ENCODE results near the gene DAAM1. TPM values are rescaled to one million over a fixed set of nuclear protein-coding genes. Genes with fewer than 3 reads are reported as not detected.

The DAAM1 gene
- total RNA-seq, 1 experiment from 2014 or later = 17.6 TPM

DNA sequence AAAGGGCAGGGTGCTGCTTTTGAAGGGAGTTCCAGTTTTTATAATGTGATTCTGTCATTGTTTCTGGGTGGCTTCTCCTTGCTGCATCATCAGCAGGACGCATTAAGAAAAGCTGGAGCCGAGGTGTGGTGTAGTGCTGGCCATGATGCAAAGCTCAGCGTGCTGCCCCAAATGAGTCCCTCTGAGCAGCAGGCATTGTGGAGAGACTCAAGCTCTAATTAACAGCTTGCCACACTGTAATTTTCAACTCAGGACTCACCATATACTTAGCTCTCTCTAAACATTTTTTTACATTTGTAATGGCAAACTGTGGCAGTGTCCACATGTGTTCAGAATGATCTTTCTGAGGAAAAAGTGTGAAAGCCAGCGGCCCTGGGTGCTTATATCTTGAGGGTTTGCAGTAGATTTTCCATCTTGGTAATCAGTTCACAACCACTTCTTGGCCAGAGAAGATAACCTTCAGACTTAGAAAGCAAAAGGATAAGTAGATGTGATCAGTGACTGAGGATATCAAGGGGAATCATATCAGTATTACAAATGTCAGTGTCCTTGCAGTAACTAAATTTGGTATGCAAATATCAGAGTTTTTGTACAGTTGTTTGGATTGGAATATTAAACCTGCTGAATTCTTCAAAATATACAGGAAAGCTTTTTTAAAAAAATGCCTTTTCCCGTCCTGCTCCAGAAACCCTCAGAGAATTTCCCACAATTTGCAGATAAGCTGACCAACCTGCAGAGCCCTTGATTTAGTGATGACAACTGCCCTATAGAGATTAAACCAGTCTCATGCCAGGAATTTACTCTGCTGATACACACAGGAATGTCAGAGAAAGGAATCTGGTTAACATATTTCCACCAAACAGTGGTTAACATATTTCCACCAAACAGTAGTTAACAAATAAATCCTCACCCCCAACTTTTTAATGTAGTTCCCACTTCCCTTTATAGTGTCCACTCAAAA, 63.6 kb downstream of the DAAM1 start:
- Histone ChIP-seq H3K27ac (no peak overlapping the region), H3K4me1 (peaks cover 34% of the 10 kb centered on the region)
- DNase-seq = no peak

GRCh38 chr14:59252772-59253500, 64.5 kb downstream of the DAAM1 start:
- no peaks in the 10 kb centered on the region for H3K36me3 ChIP-seq
- DNase-seq = no peak
- H3K4me1 ChIP-seq = peaks cover 34% of the 10 kb centered on the region
- no peaks in the 10 kb centered on the region for H3K27me3 ChIP-seq
- H3K4me3 ChIP-seq = no peak overlapping the region
- H3K9me3 ChIP-seq (replicated peaks) = no peaks in the 10 kb centered on the region
- H3K27ac ChIP-seq = no peak overlapping the region

More for the DNA sequence above, 63.6 kb downstream of the DAAM1 start:
- no peaks in the 10 kb centered on the region for H3K9me3 ChIP-seq (replicated peaks)
- no peak overlapping the region for H3K4me3 ChIP-seq
- no peaks in the 10 kb centered on the region for H3K27me3 ChIP-seq
- no peaks in the 10 kb centered on the region for H3K36me3 ChIP-seq

DNA sequence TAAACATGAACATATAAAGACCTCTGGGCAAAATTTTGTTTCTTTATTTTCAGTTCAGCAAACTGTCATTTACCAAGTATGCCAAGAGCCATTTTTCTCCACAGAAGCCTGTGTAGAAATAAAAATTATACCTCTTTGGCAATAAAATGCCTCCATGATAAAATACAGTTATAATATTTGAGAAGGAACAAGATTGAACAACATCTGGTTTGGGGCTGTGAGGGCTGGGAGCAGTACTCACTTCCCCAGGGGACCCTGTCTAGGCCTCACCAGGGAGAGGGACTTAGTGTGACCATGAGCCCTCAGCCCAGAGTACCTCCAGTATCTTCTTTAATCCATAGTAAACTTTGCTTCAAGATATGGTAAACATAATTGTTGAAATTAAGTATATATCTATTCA, 65.1 kb downstream of the DAAM1 start:
- Histone ChIP-seq H3K27ac (no peak overlapping the region), H3K36me3 (no peaks in the 10 kb centered on the region), H3K4me3 (no peak overlapping the region), H3K4me1 (peaks cover 34% of the 10 kb centered on the region), H3K9me3 (replicated peaks) (no peaks in the 10 kb centered on the region), H3K27me3 (no peaks in the 10 kb centered on the region)
- no peak for DNase-seq

DNA sequence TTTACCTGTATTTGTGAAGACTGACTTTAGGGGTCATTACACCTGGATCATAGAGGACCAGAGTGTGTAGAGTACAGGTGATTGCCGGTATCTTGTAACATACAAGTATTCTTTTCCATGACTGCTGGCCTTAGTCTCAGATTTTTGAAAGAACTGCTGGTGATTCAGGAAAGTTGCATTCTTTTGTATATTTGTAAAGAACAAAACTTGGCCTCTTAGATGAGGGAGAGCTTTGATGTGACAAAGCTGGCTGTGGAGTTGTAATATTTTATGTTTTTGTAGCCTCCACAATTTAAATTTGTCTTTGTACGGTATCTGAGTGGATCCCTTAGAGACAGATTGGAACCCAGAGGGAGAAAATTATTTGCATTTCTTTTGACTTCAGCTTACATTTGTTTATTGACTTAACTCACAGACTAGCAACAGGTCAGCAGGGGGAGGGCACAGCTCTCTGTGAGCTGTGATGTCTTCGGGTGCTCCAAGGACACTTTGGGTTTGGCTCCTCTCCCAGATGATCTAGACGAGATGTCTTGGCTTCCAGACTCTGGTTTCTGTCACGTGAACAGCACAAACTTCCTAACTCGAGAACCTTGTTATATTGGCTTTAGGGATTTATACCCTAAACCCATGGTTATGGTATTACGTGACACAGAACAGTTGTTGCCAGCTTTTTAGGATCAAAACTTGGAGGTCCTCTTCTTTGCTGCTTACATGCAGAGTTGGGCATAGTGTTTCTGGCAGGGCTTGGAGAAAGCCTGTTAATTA, 65.9 kb downstream of the DAAM1 start:
- no peak overlapping the region for H3K27ac ChIP-seq
- no peak overlapping the region for H3K4me3 ChIP-seq
- peaks cover 29% of the 10 kb centered on the region for H3K4me1 ChIP-seq
- H3K9me3 ChIP-seq (replicated peaks) = no peaks in the 10 kb centered on the region
- H3K36me3 ChIP-seq = no peaks in the 10 kb centered on the region
- H3K27me3 ChIP-seq = no peaks in the 10 kb centered on the region
- peak; percentile 48 to 65 for DNase-seq

DNA sequence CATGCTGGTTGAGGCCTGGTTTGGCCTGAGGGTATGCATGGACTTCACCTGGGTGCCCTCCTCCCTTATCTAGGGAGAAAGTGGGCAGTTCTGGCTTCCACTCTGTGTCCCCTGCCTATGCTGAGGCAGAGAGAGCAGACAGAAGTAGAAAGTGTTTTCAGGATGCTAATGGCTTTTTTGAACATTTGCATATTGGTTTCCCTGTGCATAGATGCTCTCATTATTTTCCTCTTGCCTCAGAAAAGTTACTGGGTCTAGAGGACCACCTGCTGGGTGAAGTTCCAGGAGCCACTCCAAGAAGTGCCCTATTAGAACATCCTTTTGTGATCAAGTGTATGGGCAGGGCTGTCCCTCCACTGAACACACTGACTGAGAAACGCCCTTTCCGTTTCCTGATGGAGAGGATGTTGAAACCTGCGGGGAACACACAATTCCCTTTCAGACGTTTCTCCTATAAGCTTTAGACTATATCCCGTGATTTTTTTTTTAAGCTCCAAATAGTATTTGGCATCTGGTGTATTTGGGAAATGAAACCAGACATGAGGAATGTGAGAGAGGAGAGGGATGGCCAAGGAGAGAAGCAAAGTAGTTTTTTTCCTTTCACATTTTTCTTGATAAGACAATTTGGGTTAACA, 66.6 kb downstream of the DAAM1 start:
- Histone ChIP-seq H3K4me3 (no peak overlapping the region), H3K4me1 (peaks cover 25% of the 10 kb centered on the region), H3K27me3 (no peaks in the 10 kb centered on the region), H3K27ac (no peak overlapping the region), H3K36me3 (no peaks in the 10 kb centered on the region), H3K9me3 (replicated peaks) (no peaks in the 10 kb centered on the region)
- peak in 1 of 2 experiments; percentile 13 for DNase-seq

DNA sequence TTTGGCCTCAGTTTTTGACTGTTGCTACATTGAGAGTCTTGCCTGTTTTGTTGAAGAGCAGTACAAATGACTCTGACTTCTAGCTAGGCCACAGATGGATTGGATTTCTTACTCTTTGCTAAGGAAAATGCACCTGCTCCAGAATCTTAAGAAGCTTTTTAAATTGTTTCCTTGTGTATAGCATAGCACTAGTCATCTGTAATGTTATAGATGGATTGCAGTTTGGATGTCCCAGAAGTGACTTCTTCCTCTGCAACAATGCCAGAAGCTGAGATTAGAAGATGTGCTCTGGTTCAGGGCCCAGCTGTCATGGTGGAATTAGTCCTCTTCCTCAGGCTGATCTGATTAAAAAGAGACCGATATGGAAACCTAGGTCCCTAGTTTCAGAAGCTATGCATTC, 67.9 kb downstream of the DAAM1 start:
- no peak overlapping the region for H3K4me3 ChIP-seq
- no peaks in the 10 kb centered on the region for H3K9me3 ChIP-seq (replicated peaks)
- H3K27me3 ChIP-seq = no peaks in the 10 kb centered on the region
- no peaks in the 10 kb centered on the region for H3K36me3 ChIP-seq
- peaks cover 25% of the 10 kb centered on the region for H3K4me1 ChIP-seq
- DNase-seq = no peak
- no peak overlapping the region for H3K27ac ChIP-seq

DNA sequence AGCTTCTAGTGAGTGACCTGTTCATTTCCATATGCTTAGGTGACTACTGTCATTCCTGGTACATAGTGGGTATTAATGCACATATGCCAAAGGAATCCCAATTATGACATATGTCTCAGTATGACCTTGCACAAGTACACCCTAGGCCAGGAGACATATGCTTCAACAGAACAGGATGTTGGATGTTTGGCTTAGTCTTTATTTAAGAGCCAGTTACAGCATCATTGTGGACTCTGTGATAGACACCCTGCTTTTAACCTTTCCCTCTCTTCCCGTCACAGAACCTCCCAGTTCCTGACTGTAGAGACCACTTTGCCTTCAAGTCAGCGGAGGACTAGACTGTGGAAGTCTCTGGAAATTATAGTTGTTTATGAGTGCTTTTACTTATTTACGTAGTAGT, 72.9 kb downstream of the DAAM1 start:
- Histone ChIP-seq H3K4me3 (no peak overlapping the region), H3K27me3 (no peaks in the 10 kb centered on the region), H3K4me1 (0 out of 2 replicates have a peak, but pooled peaks cover 2% of the 10 kb centered on the region), H3K27ac (no peak overlapping the region), H3K9me3 (replicated peaks) (no peaks in the 10 kb centered on the region), H3K36me3 (no peaks in the 10 kb centered on the region)
- DNase-seq = no peak

DNA sequence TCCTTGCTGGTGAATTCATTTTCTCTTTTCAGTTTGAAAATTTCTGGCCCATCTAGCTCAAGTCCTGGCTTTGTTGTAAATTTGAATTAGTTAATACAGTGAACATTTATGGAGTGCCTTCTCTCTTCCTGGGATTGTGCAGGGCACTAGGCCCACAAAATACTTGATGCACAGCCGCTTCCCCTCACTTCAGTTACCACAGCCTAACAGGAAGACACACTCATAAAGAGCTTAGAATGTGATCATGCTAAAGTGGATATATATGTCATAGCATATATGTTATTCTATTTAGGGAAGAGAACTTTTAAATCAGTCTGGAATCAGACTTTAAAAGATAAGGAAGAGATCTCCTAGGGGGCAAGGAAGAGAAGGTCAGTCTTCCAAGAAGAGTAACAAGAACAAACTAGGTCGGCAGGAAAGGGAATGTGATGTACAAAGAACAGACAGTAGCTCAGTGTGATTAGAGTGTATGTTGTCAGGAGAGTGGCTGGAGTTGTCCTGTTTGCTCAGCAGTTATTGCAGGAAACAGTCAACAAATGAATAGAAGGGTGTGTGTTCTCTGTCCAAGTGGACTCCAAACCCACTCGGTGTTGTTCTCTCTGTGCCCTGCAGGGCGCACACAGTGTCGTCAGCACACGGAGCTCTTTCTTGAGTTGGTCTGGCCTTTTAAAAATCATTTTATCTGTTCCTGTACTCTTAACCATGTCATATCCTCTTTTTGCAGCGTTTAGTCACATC, 74.4 kb downstream of the DAAM1 start:
- Histone ChIP-seq H3K9me3 (replicated peaks) (no peaks in the 10 kb centered on the region), H3K4me3 (no peak overlapping the region), H3K4me1 (no peaks in the 10 kb centered on the region), H3K27ac (no peak overlapping the region), H3K27me3 (no peaks in the 10 kb centered on the region), H3K36me3 (no peaks in the 10 kb centered on the region)
- no peak for DNase-seq

DNA sequence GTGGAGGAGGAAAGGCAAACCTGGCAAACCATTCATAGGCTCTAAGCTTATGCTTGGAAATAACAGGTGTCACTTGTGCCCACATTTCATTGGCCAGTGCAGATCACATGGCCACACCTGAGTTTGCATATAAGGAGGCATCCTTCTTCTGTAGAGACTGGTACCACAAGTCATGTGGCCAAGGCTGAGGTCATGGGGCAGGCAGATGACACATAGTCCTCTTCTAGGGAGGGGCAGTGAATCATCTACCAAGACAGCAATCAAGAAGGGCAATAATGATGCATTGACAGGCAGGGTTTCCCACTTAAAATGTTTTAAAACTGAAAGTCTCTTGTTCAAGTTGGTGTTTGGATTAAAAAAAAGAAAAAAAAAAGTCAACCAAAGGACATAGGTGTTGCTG, 77.3 kb downstream of the DAAM1 start:
- Histone ChIP-seq H3K4me1 (no peaks in the 10 kb centered on the region), H3K27me3 (no peaks in the 10 kb centered on the region), H3K4me3 (no peak overlapping the region), H3K27ac (no peak overlapping the region), H3K9me3 (replicated peaks) (no peaks in the 10 kb centered on the region), H3K36me3 (no peaks in the 10 kb centered on the region)
- DNase-seq = no peak

DNA sequence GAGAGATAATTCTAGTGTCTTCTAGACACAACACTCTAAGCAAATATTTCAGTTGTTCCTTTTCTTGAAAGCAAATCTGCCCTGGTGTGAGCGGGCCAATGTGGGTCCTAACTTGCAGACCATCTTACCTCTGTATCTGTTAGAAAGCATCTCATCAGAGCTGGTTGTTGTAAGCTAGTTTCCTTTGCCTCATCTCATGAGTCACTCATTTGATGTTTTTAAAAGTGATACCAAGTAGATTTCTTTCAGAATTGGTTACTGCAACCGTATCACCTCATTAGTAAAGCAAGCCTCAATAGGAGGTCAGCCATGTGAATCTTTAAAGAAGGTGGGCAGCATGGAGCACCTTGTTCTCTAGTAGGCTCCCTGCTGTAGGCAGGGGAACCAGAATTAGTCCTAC, 78.6 kb downstream of the DAAM1 start:
- no peaks in the 10 kb centered on the region for H3K27me3 ChIP-seq
- no peaks in the 10 kb centered on the region for H3K4me1 ChIP-seq
- no peaks in the 10 kb centered on the region for H3K9me3 ChIP-seq (replicated peaks)
- H3K27ac ChIP-seq = no peak overlapping the region
- no peaks in the 10 kb centered on the region for H3K36me3 ChIP-seq
- no peak overlapping the region for H3K4me3 ChIP-seq
- no peak for DNase-seq

DNA sequence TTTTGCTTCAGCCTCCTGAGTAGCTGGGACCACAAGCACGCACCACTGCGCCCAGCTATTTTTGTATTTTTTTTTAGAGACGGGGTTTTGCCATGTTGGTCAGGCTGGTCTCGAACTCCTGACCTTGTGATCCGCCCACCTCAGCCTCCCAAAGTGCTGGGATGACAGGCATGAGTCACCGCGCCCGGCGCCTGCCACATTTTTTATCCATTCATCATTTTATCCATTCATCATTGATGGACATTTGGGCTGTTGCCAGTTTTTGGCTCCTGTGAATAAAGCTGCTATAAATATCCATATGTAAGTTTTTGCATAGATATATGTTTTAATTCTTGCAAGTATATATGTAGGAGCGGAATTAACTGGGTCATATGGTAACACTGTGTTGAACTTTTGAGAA, 79.5 kb downstream of the DAAM1 start:
- Histone ChIP-seq H3K9me3 (replicated peaks) (no peaks in the 10 kb centered on the region), H3K27ac (no peak overlapping the region), H3K36me3 (no peaks in the 10 kb centered on the region), H3K4me1 (no peaks in the 10 kb centered on the region), H3K4me3 (no peak overlapping the region), H3K27me3 (no peaks in the 10 kb centered on the region)
- DNase-seq = no peak

- Histone ChIP-seq H3K27ac (no peak overlapping the region), H3K9me3 (replicated peaks) (no peaks in the 10 kb centered on the region), H3K36me3 (no peaks in the 10 kb centered on the region), H3K4me1 (no peaks in the 10 kb centered on the region), H3K27me3 (no peaks in the 10 kb centered on the region), H3K4me3 (no peak overlapping the region)
- no peak for DNase-seq
These were observed 80.4 kb downstream of the DAAM1 start for GRCh38 chr14:59268858-59269257.

GRCh38 chr14:59269466-59269865, 81.0 kb downstream of the DAAM1 start:
- Histone ChIP-seq H3K9me3 (replicated peaks) (no peaks in the 10 kb centered on the region), H3K36me3 (no peaks in the 10 kb centered on the region), H3K27me3 (no peaks in the 10 kb centered on the region), H3K27ac (no peak overlapping the region), H3K4me1 (peaks cover 2% of the 10 kb centered on the region; the same call in 1 of the 2 replicates), H3K4me3 (no peak overlapping the region)
- no peak for DNase-seq

DNA sequence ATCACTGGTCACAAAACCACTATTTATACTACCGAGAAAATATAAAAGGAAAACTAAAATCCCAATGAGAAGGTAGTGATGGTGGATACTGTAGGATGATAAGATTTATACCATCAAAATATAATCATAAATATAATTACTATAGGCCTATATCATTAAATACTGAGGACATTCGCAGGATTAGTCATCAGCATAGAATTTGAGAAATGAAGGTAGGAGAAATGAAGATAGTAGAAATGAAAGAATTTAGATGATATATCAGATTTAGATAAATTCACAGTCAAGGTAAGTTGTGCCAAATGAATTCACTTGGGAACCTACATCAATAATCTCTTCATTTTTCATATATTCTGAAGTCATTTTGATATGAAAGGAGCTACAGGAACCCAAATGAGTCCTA, 82.8 kb downstream of the DAAM1 start:
- H3K36me3 ChIP-seq = no peaks in the 10 kb centered on the region
- H3K27me3 ChIP-seq = no peaks in the 10 kb centered on the region
- DNase-seq = no peak
- no peak overlapping the region for H3K4me3 ChIP-seq
- H3K4me1 ChIP-seq = peaks cover 18% of the 10 kb centered on the region
- H3K9me3 ChIP-seq (replicated peaks) = no peaks in the 10 kb centered on the region
- H3K27ac ChIP-seq = no peak overlapping the region

Data from SJCRH30 (cell line).